ENCODE data around the gene SRC.

GRCh38 chr20:37303637-37304036 lies 42.3 kb upstream of the SRC start:
- TF ChIP-seq POLR2AphosphoS5 (IDR thresholded peaks at IDR 0.05; ENCODE audit: low read depth, low read length) (no peak), CTCF (IDR thresholded peaks at IDR 0.05) (no peak)

Data from SK-N-SH (cell line).